Measurements from ENCODE around the gene ERICH6.

ERICH6 gene

GRCh38 chr3:150736903-150737832 lies 33.4 kb upstream of the ERICH6 start:
- H3K4me3 ChIP-seq (replicated peaks in 1 of 2; ENCODE audit: low read depth in 2 of 2, low read length in 2 of 2), result no peak overlapping the region
- peak; percentile 41 to 56 for DNase-seq (ENCODE audit: low read depth in 2 of 2)
- TF ChIP-seq CTCF (IDR thresholded peaks at IDR 0.05; ENCODE audit: low read depth, low read length), result no peak

- DNase-seq (ENCODE audit: low read depth in 2 of 2), result no peak
- no peak for TF ChIP-seq CTCF (IDR thresholded peaks at IDR 0.05; ENCODE audit: low read depth, low read length)
- no peak overlapping the region for H3K4me3 ChIP-seq (replicated peaks in 1 of 2; ENCODE audit: low read depth in 2 of 2, low read length in 2 of 2)
Observed at GRCh38 chr3:150736316-150736719, 32.6 kb upstream of the ERICH6 start.

DNA sequence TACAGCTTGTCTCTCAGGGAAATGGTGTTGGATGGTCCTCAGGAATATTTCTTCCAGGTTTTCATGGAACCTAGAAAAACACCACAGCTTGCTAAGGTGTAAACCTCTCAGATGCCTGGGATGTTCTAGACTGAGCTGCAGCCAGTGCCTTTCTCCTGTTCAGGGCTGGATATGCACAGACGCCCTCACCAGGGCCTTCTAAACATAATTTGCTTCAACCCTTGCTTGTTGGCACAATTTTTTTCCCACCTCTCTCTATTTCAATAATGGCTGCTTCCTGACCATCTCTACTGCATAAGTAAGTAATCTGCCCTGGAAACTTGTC lies 31.0 kb upstream of the ERICH6 start:
- no peak overlapping the region for H3K4me3 ChIP-seq (replicated peaks in 1 of 2; ENCODE audit: low read depth in 2 of 2, low read length in 2 of 2)
- no peak for DNase-seq (ENCODE audit: low read depth in 2 of 2)
- no peak for TF ChIP-seq CTCF (IDR thresholded peaks at IDR 0.05; ENCODE audit: low read depth, low read length)

DNA sequence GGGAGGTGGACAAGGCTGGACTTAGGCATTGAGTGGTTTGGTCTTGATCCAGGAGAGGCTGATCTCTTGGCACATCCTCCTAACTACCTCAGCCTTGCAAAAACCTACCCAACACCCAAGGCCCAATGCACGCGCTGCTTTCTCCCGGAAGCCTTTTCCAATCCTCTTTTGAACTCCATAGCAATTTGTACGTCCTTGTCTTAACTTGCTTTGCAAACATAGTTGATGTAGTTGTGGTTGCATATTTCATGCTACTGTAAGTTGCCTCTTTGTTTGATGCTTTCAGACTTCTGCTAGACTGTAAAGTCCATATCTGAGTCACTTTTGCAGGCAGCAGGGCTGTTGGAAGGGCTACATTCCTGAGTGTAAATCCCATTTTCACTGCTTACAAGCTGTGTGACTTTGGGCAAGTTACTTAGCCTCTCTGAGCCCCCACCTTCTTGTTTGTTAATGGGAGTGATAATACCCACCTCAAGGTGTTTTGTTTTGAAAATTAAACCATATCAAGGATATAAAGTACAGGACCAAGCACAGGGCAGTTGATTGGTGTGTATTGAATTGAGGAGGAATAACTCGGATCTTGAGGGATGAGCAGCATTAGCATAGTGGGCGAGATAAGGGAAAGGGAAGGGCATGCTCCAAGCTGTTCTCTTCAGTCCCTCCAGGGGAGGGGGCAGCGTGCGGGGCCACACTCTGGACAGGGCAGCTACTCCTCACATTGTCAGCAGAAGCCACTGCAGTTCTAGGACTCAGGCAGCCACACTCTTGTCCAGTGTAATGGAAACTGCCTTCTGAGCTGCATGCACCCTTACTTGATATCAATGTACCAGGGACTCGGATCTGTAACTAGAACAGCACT lies 30.4 kb upstream of the ERICH6 start:
- TF ChIP-seq CTCF (IDR thresholded peaks at IDR 0.05; ENCODE audit: low read depth, low read length), result no peak
- H3K4me3 ChIP-seq (replicated peaks in 1 of 2; ENCODE audit: low read depth in 2 of 2, low read length in 2 of 2), result no peak overlapping the region
- DNase-seq (ENCODE audit: low read depth in 2 of 2), result peak; percentile 20 to 79

DNA sequence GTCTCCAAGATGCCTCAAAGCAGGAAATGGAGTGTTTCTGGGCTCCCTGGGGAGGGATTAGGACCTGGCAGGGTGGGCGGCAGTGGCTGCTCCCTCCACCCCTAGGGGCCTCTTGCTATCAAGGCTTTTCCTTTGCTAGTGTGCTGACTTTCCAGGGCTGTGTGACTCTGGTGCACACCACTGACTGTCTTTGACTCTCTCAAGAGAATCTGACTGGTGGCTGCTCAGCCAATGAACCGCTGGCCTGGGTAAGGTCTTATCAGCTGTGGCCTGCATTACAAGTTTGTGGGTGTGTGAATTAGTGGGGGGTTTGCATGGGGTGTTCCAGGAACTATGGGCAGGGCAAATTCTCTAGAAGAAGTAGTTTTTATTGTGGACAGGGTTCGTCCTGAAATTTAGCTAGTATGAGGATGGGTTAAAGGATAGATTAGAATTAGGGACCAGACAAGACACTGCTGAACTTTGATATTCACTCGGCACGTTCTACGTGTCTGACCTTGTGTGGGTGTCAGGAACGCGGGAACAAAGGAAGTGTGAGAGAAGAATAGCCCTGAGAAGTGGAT lies 29.7 kb upstream of the ERICH6 start:
- peak in 1 of 2 donors; percentile 72 for DNase-seq (ENCODE audit: low read depth in 2 of 2)
- no peak for TF ChIP-seq CTCF (IDR thresholded peaks at IDR 0.05; ENCODE audit: low read depth, low read length)
- no peak overlapping the region for H3K4me3 ChIP-seq (replicated peaks in 1 of 2; ENCODE audit: low read depth in 2 of 2, low read length in 2 of 2)

- no peak for TF ChIP-seq CTCF (IDR thresholded peaks at IDR 0.05; ENCODE audit: low read depth, low read length)
- H3K4me3 ChIP-seq (replicated peaks in 1 of 2; ENCODE audit: low read depth in 2 of 2, low read length in 2 of 2), result no peak overlapping the region
- no peak for DNase-seq (ENCODE audit: low read depth in 2 of 2)
Observed at GRCh38 chr3:150729682-150730360, 26.1 kb upstream of the ERICH6 start.
